ENCODE measurements around the gene ZMPSTE24.
"Not testable (repeated sequence)": the region's sequence is repeated elsewhere in the genome, so short reads cannot be mapped to it uniquely, and the experiment has no call there.

ZMPSTE24 gene

DNA sequence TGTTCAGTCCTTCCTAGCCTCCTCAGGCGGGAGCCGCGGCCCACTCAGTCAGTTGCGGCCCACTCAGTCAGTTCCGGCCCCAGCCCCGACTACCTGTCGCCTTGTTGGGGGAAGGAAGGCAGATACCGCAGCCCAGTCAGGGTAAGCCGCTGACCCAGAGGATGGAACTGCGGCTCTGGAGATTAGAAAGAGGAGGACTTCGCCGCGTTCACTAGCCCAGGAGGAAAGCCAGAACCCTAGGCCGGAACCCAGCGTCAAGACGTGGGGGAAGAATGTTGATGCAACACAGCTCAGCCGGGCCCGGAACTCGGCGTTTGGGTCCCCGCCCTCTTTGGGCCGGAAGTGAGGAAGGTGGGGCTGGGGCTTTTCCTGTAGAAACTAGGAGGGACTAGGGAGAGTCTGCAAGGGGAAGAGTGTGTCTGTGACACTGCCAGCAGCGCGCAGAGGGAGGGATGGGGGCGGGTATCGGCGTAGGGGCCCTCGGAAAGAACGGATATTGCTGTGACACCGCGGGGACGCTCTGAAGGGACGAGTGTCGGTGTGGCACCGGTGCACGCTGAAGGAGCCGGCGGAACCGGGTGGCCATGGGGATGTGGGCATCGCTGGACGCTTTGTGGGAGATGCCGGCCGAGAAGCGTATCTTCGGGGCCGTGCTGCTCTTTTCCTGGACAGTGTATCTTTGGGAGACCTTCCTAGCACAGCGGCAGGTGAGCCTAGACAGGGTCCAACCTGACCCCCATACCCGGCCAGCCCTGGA is at the start of gene ZMPSTE24:
Gene ZMPSTE24, plus strand, starts transcription at position 549 of the 757 bp plus-strand sequence. Its CDS starts 36 bp downstream, at position 585.
- DNase-seq (ENCODE audit: low read depth in 2 of 2): peak; percentile 91 to 92

DNA sequence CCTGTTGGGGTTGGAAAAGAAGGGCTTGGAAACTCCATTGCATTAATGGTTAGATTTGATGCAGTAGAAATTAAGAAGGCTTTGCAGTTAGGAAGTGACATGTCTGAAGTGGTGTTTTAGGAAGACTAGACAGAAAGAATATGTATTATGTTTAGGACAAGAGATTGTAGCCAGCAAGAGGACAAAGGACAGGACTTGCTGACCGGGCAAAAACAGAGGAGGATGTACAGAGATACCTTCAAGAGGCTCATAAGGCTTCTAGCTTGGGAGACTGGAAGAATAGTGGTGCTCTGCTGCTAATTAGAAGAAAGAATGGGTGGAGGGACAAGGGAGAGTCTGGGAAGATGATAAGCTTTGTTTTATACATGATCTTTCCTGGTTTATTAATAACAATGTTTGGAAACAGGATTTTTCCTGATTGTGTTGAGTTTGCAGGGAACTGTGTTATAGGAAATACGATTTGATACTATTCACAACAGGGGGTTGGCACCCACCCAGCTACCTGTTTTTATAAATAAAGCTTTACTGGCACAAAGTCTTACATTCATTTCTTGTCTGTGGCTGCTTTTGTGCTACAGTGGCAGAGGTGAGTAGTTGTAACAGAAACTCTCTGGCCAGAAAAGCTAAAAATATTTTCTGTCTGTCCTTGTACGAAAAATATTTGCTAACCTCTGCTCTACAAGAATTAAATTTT is 47.4 kb upstream of the ZMPSTE24 start:
- DNase-seq (ENCODE audit: low read depth in 2 of 2): no peak

DNA sequence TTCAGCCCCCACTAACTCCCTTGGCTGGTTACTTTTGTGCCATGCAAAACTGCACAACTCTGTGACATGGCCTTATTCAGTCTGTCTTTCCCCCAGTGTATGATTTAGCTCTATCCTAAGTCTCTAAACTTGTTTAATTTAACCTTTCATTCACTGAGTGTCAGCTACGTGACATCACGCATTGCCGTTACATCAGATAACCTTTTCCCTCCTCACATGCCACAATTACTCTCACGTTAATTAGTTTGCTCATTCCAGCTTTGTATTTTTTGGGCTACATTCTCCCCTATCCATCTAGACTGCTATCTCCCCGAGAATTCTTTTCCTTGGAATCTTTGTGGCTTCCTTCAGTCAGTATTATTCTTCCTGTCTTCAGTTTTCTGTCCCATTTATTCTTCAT is 39.7 kb upstream of the ZMPSTE24 start:
- no peak for DNase-seq (ENCODE audit: low read depth in 2 of 2)

DNA sequence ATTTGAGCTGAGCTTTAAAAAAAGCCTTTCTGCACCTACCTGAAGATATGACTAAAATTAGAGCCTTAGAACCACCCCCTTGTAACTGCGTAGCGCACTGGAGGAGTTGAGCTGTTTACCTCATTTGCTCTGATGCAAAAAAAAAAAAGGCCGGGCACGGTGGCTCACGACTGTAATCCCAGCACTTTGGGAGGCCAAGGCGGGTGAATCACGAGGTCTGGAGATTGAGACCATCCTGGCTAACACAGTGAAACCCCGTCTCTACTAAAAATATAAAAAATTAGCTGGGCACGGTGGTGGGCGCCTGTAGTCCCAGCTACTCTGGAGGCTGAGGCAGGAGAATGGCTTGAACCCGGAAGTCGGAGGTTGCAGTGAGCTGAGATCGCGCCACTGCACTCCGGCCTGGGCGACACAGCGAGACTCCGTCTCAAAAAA is 36.5 kb upstream of the ZMPSTE24 start:
- DNase-seq (ENCODE audit: low read depth in 2 of 2): not testable (repeated sequence)

DNA sequence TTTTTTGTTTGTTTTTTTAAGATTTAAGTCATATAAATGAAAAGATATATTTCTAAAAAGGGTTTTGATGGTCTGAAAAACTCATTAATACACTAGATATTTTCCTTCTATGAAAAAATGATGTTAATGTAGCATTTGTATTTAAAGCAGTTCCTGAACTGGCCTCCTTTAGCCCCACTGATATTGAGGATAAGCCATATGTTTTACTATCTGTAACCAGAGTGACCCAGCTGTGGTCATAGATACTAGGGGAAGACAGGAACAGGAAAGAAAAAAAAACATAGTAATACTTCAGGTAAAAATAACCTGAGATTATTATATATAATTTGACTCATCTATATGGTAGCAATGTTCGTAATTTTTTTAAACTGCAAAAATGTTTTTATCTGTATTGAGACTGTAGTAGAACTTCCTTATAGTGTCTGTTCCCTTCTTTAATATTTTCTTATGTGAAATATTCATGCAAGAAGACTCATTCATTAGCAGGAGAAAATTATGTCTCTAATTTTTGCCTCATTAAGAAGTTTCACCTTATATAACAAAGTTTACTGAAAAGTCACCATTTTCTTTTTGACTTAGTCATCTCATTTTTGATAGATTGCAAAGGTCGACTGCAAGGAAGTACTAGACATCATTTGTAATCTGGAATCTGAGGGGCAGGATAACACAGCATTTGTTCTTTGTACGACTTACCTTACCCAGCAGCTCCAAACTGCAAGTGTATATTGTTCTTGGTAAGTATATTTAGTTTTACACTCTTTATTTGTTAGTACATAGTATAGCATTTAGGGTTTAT is 35.9 kb upstream of the ZMPSTE24 start:
- DNase-seq (ENCODE audit: low read depth in 2 of 2): no peak

DNA sequence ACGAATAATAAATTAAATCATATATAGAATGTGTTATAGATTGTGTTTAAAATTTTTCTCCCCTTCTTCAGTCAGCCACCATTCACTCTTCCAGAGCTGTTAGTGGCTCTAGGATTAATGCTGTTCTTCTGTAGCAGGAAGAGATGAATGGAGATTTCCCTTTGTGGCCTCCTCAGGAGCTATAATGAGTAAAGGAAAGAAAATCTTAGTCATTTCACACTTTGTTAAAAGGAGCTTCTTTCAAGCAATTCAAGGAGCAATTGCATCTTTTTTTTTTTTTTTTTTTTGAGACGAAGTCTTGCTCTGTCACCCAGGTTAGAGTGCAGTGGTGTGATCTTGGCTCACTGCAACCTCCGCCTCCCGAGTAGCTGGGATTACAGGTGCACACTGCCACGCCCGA is 34.0 kb upstream of the ZMPSTE24 start:
- DNase-seq (ENCODE audit: low read depth in 2 of 2): no peak

DNA sequence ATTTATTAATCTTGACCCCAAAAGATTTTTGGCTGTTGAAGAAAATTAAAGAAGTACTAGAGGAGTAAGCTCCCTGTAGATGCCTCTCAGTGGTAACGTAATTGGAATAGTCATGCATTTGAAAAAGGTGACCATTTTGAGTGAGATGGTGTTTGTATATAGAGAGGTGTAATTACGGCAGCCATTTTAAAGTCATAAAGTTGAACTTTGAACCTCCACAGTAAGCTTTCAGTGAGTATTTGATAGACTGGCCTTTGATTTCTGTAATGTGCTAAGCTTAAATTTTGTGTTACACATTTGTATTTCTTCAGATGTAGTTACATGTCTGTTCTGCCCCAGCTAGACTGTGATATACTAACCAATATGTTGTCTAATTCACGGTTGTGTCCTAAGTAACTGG is 31.8 kb upstream of the ZMPSTE24 start:
- DNase-seq (ENCODE audit: low read depth in 2 of 2): no peak

DNA sequence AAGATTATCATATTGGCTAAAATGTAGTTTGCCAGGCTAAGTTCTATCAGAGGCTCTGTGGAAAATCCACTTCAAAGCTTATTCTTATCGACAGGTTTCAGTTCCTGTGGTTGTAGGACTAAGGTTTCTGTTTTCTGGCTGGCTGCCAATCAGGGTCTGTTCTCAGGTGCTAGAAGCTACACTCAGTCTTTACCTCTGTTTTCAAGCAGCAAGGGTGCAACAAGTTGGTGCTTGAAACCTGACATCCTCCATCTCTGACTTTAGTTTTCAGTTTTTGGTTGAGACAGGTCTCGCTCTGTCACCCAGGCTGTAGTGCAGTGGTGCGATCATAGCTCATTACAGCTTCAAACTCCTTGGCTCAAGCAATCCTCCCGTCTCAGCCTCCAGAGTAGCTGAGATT is 25.6 kb upstream of the ZMPSTE24 start:
- peak in 1 of 2 donors; percentile 7 for DNase-seq (ENCODE audit: low read depth in 2 of 2)

DNA sequence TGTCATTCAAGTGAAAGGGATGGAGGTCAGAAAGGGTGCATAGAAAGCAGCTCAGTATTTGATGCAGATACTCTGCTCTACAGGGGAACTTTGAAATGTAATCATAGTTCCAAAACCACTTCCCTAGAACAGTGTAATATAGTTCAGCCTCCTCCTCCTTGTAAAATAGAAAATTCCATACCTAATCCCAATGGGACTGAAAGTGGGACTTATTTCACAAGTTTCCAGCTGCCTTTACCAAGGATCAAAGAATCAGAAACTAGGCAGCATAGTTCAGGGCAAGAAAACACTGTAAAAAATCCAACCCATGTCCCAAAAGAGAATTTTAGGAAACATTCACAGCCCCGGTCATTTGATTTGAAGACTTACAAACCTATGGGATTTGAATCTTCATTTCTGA is 18.4 kb upstream of the ZMPSTE24 start:
- no peak for DNase-seq (ENCODE audit: low read depth in 2 of 2)

DNA sequence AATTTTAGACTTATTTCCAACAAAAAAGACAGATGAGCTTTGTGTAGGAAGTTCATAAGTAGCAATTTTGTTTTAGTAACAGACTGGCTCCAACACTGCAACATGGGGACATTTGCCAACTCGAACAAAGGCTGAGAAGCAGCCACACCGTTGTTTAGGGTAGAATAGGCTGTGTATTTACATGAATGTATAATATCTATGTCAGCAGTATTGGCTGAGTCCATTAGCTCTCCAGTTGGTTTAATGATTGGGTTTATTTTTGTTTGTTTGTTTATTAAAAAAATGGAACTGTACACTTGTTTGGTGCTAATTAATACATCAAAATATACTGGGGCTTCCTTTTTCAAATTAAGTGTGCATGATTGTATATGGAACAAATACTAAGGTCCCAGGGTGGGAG is 17.6 kb upstream of the ZMPSTE24 start:
- no peak for DNase-seq (ENCODE audit: low read depth in 2 of 2)

DNA sequence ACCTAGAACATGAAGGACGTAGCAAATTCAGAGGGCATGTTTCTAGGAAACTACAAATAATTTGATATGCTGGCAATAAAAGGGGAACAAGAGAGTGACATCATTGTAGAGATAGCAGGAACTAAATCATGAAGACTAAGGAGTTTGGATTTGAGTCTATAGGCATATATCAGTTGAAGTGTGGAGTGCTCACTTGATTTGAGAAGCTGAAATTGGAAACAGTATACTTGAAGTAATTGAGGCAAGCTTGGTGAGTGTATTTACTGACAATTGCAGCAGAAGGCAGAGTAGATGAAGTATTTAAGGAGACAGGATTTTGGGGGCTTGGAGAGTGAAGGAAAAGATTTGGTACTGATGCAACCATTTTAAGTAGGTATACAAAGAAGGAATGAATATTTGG is 16.7 kb upstream of the ZMPSTE24 start:
- DNase-seq (ENCODE audit: low read depth in 2 of 2): no peak

DNA sequence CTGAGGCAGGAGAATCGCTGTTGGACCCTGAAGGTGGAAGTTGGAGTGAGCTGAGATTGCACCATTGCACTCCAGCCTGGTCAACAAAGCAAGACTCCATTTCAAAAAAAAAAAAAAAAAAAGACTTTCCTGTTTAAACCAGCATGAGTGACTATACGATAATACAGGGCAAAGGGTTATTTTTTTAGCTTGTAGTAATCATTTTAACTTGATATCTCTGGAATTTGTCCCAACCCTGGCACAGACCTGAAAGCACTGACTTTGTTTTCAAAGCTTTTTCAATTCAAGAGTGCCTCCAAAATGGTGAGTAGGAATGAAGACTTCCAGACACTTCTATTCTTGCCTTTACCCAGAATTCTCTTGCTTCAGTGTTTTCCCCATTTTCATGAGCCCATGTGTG is 14.7 kb upstream of the ZMPSTE24 start:
- DNase-seq (ENCODE audit: low read depth in 2 of 2): no peak

DNA sequence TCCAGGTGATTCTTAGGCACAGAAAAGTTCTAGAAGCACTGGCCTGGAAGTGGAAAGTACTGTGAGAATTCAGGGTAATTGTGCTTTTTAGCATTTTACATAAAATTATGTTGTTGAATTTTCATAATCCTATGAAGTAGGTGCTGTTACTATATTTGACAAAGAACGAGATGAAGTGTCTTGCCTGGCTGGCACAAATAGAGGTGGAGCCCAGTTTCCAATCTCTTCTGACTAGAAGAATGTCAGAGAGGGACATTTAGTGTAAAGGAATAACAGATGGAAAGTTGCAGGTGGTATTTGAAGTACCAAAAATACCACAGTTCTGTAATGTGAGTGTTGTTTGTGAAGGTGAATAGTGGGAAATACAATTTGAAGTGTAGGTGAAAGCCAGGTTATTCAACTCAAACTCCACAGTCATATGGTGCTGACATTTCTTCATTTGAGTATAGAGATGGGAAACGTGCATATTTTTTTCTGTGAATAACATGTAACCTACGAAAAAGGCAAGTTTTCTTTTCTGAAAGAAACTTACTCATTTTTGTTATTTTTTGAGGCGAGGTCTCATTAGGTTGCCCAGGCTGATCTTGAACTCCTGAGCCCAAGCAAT is 13.8 kb upstream of the ZMPSTE24 start:
- no peak for DNase-seq (ENCODE audit: low read depth in 2 of 2)

DNA sequence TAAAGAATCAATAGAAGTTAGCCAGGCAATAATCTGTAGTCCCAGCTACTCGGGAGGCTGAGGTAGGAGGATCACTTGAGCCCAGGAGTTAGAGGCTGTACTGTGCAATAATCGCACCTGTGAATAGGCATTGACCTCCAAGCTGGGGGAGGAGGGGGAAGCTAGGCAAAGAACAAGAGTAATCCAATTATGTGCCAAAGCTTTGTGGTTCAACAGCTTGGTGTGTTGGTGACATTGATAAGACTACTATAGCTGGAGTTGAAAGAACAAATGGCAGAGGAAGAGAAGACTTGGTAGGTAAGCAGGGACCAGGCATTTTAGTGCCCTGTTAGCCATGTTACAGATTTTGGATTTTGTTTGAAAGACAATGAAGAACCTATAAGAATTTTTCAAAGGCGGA is 12.3 kb upstream of the ZMPSTE24 start:
- DNase-seq (ENCODE audit: low read depth in 2 of 2): no peak

DNA sequence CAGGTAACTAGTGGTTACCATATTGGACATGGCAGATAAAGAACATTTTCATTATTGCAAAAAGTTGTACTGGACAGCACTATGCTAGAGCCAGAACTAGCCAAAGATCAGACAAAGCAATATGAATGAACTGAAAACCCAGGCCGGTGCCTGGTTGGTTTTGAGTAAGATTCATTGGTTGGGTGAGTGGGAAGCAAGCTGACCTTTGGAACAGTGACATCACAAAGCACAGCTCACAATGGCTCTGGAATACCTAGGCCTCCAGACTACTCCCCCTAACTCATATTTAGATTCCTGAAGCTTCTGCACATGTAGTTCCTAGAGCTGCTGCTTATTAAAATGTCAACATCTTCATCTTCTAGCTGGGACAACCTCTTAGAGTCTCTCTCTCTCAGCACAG is 10.4 kb upstream of the ZMPSTE24 start, which contains the start of gene TMCO2:
Gene TMCO2, plus strand, starts transcription at position 283 of the 400 bp plus-strand sequence. Its CDS starts 57 bp downstream, at position 340.
- no peak for DNase-seq (ENCODE audit: low read depth in 2 of 2)

DNA sequence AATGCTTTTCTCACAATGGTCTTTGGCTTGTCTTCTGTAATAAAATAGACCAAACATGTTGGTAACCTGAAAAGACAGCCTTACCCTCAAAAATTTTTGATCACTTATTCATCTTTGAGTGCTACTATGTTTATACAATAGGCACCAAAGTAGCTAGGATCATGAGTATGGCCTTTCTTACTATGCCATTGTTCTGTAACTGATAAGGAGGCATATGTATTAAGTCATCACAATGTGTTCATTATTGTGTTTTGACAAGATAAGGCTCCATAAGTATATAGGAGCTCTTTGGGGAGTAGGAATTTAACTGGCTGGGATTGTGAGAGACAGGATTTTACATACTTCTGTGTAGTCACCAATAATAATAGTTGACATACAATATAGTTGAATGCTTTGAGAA is 9.6 kb upstream of the ZMPSTE24 start:
- DNase-seq (ENCODE audit: low read depth in 2 of 2): no peak

DNA sequence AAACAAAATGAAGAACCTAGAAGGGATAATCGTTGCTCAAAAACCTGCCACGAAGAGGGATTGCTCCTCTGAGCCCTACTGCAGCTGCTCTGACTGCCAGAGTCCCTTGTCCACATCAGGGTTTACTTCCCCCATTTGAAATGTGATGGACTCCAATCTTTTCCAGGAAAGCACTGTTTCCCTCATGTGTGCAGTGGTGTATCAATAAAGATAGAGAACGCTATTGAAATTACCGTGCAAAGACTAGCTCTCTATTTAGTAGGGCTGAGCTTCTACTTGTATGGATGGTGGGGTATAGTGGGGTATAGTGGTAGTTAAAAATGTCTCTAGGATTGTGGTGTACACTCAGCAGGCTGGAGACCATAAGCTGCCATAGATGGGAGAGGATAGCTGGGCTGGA is 6.6 kb upstream of the ZMPSTE24 start:
- no peak for DNase-seq (ENCODE audit: low read depth in 2 of 2)

DNA sequence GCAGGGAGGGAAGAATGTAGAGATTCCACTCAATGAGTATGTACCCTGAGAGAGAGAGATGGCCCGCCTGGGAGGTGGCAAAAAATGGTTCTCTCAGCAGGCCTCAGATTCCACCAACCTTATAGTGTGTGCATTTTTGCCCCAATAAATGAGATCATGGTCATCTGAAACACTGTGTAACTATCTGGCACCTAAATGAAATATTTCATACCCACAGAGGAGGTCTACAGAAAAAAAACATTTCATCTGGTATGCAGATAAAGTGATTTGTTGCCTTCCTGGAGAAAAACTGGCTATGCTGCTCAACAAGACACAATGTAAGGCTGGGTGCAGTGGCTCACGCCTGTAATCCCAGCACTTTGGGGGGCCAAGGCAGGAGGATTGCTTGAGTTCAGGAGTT is 5.4 kb upstream of the ZMPSTE24 start:
- DNase-seq (ENCODE audit: low read depth in 2 of 2): no peak

DNA sequence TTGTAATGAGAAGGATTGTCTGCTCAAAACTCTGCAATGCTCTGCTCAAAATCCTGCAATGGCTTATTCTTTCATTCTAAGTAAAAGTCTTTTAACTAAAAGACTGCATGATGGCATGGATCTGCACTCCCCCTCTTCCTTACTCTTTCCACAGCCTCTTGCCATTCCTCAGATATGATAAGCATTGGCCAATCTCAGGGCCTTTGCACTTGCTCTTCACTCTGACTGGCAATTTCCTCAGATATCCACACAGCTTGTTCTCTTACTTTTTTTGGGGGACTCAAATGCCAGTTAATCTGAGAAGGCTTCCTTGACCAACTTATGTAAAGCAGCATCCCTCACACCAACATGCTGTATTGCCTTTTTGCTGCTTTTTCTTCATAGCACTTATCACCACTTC is 2.8 kb upstream of the ZMPSTE24 start:
- DNase-seq (ENCODE audit: low read depth in 2 of 2): no peak

DNA sequence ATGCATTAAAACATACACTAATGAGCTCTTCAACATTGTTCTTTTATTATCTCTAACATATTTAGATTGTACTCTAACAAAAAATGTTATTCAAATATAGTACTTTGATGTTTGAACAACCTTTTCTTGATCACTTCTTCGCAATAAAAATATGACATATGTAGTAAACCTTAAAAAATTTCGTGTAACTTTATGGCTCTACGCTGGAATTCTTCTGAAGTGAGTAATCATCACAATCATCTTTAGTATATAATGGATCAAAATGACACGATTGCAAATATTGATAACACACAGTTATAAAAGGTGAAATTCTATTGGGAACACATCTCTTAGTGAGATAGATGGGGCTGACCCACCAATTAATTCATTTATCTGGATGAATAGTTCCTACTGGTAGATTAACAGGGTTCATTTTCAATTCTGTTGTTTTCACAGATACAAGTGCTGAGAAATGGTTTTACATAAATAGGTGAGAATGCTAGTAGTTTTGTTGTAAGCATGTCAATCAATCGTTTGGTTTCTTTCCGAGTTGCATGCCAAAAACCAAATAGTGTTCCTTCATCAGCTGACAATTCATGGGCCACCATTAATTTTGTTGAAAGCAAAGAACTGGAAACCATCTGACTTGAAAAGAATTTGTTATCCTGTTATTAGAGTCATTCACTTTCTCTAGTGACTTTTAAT is 1.5 kb upstream of the ZMPSTE24 start:
- no peak for DNase-seq (ENCODE audit: low read depth in 2 of 2)

DNA sequence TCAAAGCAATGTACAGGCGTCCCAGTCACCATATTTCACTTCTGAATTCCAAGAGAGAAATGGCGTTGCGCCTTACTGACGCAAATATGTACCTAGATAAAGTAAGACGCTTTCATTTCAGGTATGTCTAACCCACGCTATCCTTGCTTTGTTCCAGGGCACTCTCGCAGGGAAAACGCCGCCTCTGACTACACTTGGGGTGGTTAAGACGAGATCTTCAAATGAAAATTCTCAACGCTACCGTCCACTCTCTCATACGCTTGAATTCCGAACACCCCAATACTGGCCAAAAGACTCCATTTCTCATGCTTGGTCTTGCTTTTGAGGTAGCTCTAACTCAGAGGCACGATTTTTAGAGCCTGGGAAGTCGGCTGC is 736 bp upstream of the ZMPSTE24 start:
- DNase-seq (ENCODE audit: low read depth in 2 of 2): no peak

DNA sequence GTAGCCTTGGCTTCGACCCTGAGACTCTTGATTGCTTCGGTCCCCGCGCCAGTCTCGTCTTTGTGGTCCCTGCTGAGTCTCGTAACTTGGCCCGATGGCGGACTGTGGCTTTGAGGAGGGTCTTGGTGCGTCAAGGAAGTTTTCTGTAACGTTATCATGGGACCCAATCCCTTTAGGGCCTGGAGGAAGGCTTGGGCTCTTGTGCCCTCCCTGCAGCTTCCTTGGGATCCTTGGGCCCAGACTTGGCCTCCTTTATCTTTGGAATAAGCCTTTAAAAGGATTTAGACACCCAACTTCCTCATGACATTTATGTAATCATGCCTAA is 371 bp downstream of the ZMPSTE24 start:
- DNase-seq (ENCODE audit: low read depth in 2 of 2): no peak
